Stimulated activated CD4-positive, alpha-beta T cell treated with anti-CD3 and anti-CD28 coated beads, TNF-alpha, amount 100 ng/mL, for 24 hours (primary cell): ENCODE measurements around the gene EIF4A2.

Source experiments
- DNase-seq, 3 experiments: peaks; one replicate each; pipeline ENCODE4 v3.0.0-alpha.2; 2020; ENCODE audit warnings: low read depth in 3 of 3

EIF4A2 gene

GRCh38 chr3:186783058-186783730 lies at the start of gene EIF4A2:
Gene EIF4A2, plus strand, starts transcription at chr3:186783577. Its CDS starts 34 bp downstream, at chr3:186783611.
- peak; percentile 83 to 89 (median 85) for DNase-seq

- DNase-seq: no peak
These were observed 40.6 kb upstream of the EIF4A2 start for GRCh38 chr3:186742618-186743380.

- no peak for DNase-seq
These were observed 39.7 kb upstream of the EIF4A2 start for GRCh38 chr3:186743666-186744065.

- no peak for DNase-seq
These were observed 37.4 kb upstream of the EIF4A2 start for GRCh38 chr3:186746008-186746407.

GRCh38 chr3:186750316-186750715 lies 33.1 kb upstream of the EIF4A2 start:
- DNase-seq: no peak

GRCh38 chr3:186751480-186751879 lies 31.9 kb upstream of the EIF4A2 start:
- DNase-seq: no peak

GRCh38 chr3:186754006-186754405 lies 29.4 kb upstream of the EIF4A2 start:
- DNase-seq: no peak

- no peak for DNase-seq
These were observed 28.5 kb upstream of the EIF4A2 start for GRCh38 chr3:186754871-186755270.

- no peak for DNase-seq
These were observed 26.2 kb upstream of the EIF4A2 start for GRCh38 chr3:186757214-186757613.

DNA sequence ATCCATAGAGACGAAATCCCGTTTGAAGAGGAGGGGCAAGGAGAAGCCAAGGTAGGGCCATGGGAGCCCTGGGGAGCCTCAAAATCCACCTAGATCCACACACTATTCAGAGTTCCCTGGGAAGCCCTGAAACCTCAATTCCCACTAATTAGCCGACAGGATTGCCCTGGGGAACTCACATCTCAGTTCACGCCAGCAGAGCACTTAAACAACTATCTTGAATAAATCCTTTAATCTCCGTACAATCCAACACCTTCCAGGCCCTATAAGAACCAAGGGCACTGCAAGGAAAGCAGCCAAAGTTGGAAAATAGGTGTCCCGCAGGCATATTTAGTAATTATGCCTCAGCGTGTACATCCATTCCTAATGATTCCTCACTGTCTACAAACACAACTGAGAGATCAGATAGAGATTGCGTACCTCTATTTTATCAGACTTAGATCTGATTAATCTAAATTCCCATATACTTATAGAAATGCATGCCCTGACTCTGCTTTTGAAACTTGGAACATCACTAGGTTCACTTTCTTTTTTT lies 25.6 kb upstream of the EIF4A2 start:
- no peak for DNase-seq

DNA sequence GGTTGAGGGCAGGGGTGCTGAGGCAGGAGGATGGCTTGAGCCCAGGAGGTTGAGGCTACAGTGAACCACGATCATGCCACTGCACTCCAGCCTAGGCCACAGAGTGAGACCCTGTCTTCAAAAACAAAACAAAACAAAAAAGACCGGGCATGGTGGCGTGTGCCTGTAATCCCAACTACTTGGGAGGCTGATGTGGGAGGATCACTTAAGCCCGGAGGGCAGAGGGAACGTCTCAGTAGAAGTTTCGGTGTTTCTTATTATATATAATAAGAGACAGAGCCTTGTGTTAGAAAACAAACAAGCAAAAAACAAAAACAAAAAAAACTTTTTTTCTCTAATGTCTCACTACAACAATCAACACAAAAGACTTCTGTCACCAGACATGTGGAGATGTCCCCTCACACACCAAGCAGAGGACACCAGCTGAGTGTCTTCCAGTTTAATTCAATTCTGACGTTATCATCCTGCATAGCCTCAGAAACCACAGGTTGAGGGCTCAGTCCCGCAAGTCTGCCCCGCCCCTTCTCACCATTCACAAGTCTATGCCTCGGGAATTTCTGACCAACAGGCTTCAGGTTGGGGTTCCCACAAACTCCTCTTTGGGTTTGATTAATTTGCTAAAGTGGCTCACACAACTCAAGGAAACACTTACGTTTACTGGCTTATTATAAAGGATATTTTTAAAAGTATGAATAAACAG lies 24.0 kb upstream of the EIF4A2 start:
- DNase-seq: no peak

- DNase-seq: no peak
These were observed 23.1 kb upstream of the EIF4A2 start for GRCh38 chr3:186760141-186760833.

- DNase-seq: no peak
These were observed 22.4 kb upstream of the EIF4A2 start for GRCh38 chr3:186760897-186761447.

- DNase-seq: no peak
These were observed 11.1 kb upstream of the EIF4A2 start for GRCh38 chr3:186772281-186772694.

DNA sequence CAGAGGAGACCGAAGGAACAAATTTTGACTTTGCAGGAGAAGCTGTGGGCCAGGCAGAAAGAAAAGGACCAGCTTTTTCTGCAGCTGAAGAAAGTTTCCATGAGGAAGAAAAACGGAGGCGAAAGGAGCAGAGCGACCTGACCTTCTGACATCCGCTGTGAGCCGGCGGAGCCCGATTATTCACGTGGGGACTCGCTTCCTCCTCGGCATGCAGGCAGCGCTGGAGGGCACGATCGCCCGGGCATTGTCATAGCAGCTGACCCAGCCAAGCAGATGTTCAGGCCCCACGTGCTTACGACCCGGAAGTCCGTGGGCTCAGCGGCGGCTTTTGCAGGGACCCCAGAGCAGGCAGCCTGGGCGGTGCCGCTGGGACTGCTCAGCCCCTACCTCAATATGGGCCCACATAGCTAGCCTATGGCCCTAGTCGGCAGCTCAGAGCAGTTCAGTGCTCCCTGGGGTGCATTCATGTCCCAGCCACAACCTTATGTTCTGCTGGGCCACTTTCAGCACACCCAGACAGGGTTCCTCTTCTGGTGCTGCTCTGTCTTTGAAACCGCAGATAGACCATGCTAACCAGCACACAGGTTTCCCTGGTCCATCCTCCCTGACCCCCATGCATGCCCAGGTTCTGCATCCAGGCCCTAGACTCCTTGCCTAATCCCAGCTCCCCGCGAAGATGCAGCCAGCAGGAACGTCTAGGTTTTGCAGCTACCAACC lies 10.5 kb upstream of the EIF4A2 start:
- DNase-seq: peak in 1 of 3 experiments; percentile 69

- no peak for DNase-seq
These were observed 7.4 kb upstream of the EIF4A2 start for GRCh38 chr3:186775999-186776398.

DNA sequence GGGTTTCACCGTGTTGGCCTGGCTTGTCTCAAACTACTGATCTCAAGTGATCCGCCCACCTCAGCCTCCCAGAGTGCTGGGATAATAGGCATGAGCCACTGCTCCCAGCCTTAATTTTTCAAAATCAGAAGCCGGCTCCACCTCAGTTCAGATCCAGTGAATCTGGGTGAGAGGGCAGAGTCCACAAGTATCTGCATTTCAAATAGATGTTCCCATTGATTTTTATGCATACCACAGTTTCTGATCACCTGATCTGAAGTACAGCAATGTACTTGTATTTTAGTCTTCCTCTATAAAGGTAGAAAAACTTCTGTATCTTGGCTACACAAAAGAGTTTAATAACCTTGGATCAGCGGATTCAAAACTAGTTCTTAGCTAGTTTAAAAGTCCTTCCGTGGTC lies 4.2 kb upstream of the EIF4A2 start:
- no peak for DNase-seq

DNA sequence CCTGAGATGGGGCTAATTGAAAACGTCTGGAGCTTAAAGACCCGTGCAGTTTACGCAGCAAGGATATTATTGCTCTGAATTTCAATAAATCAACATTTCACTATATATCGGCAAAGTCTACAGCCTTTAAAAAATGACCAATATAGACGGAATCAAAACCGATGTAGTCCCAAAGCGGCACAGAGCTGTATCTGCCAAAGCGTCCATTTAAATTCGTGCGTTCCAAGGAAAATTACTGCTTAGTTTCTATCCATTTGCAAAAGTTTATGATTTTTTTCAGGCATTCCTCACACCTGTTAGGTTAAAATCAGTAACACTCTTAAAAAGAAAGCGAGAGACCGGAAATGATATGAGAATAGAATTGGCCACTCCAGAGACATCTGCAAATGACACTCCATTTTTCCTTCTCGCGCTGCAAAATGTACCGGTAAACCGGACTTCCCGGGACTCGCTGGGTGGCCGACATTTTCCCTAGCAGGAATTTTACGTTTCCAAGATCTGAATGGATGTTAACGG lies 777 bp upstream of the EIF4A2 start:
- DNase-seq: no peak

DNA sequence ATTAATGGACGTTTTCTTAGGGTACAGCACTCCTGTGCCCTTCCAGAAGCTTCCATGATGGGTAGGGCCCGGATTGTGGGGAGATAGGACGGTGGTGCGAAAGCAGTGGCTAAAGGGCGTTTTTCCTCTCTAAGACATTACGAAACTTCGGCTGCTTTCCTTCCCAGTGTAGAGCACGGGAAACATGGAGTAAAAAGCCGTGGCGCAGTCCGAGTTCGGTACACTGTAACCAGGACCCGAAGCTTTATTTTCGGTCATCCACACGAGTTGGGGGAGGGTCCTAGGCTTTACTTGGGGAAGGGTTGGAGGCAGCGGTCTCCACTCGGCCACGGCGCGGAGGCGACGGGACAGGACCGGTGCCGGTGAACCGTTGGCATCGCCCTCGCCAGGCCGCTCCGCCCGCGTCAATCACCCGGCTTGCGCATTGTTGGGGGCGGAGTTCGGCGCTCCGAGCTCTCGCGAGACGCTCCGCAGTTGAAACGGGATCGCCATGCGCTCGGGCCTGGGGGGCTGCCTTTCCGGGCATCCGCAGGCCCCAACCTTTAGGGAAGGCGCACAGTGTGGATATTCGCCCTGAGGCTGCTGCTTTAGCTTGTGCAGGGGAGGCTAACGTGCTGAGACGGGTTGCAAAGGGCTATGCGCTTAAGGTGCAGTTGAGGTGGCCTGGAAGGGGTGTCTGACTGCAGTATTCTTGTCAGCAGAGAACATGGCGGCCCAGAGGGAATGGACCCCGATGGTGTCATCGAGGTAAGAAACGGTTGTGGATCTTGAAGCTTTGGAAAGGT lies 546 bp downstream of the EIF4A2 start:
- DNase-seq: peak in 2 of 3 experiments; percentile 53 to 70
